GM18858 (cell line): Measurements from ENCODE around the gene ETHE1.
"Not testable (repeated sequence)": the region's sequence is repeated elsewhere in the genome, so short reads cannot be mapped to it uniquely, and the experiment has no call there.

Experiments used
- ATAC-seq: cut with Tn5 transposase; IDR thresholded peaks from one replicate; pipeline ENCODE4 v1.9.1; 2021; ENCODE audit not compliant: unreplicated experiment

Gene ETHE1

DNA sequence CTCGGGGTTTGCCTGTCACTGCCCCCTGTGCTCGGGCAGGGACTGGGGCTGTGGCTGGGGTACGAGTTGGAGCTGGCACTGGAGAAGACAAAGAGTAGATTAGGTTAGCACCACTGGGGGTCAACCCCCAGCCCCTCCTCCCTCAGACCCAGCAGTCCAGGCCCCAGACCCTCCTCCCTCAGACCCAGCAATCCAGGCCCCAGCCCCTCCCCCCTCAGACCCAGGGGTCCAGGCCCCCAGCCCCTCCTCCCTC, 25.1 kb upstream of the ETHE1 start:
- ATAC-seq: no peak

- no peak for ATAC-seq
Observed at GRCh38 chr19:43551399-43552197, 24.6 kb upstream of the ETHE1 start.

- ATAC-seq: no peak
Observed at GRCh38 chr19:43548706-43549105, 21.7 kb upstream of the ETHE1 start.

- not testable (repeated sequence) for ATAC-seq
Observed at GRCh38 chr19:43547926-43548325, 20.9 kb upstream of the ETHE1 start.

- no peak for ATAC-seq
Observed at GRCh38 chr19:43546581-43546980, 19.6 kb upstream of the ETHE1 start.

DNA sequence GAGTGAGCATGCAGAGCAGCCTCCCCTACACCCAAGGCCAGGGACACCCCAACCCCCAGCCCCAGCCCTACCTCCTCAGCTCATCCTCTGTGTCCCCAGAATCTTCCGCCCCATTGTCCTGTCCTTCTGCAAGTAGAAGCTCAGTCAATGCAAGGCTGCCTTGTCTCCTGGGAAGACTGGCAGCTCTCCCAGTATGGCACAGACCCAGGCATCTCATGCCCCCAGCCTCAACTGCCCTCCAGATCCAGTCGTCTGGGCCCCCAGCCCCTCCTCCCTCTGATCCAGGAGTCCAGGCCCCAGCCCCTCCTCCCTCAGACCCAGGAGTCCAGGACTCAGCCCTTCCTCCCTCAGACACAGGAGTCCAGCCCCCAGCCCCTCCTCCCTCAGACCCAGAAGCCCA, 19.0 kb upstream of the ETHE1 start:
- no peak for ATAC-seq

DNA sequence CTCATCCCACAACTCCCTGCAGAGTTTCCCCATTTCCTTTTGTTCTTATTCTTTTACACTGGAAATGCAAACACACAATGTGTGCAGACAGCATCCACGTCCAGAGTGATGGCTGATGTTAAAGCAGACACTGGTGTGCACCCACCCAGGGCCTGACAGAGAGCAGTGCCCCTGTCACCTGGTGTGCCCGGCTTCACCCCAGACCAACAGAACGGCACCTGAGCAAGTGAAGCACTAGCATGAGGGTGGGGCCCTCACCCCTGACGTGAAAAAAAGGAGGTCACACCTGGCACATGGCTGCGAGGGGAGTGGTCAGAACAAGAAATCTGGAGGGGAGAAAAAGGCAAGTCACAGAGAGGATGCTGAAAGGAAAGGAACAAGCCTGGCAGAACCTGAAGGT, 18.3 kb upstream of the ETHE1 start:
- no peak for ATAC-seq

DNA sequence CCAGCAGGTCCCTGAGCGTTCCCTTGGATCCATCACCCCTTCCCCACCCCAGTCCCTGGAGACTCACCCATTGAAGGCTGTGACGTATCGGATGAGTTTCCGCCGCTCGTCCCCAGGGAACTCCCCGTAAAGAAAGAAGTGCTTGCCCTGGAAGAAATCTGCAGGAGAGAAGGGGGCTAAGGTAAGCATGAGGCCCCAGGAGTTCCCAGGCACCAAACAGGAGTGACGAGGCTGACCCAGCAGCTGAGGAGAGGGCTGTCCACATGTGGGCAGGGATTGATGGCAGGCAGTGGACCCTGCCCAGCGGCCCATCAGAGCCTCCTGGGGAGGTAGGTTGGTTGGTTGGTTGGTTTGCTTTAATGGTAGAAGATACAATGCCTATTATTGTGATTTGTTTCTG, 17.1 kb upstream of the ETHE1 start:
- no peak for ATAC-seq

GRCh38 chr19:43541920-43542650, 15.1 kb upstream of the ETHE1 start:
- ATAC-seq: no peak

DNA sequence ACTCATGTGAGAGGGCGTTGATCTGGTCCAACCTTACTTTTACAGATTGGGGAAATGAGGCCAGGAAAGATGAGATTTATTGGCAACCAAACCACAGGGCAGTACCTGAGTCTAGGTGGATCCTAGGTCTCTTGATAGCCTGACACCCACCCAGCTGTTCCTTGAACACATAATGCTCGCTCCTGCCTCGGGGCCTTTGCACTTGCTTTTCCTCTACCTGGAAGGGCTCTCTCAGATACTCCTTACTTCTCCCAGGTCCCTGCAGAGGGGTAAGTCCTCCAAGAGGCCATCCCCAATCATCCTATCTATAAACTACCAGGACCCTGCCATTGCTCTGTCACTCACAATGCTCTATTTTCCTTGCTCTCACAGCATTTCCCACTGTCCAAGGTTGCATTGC, 13.4 kb upstream of the ETHE1 start:
- ATAC-seq: no peak

DNA sequence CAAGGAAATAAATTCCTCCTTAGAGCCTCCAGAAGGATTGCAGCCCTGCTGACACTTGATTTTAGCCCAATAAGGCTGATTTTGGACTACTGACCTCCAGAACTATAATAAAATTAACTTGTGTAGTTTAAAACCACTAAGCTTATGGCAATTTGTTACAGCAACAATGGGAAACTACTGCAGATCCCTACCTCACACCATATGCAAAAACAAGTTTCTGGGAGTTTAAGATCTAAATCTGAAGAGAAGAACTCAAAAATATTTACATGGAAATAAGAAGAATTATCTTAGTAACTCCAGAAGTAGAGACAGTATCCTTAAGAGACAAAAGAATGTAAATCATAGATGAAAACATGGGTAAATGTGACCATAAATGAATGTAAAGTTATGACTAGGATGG, 11.9 kb upstream of the ETHE1 start:
- ATAC-seq: no peak

- no peak for ATAC-seq
Observed at GRCh38 chr19:43534816-43535761, 8.1 kb upstream of the ETHE1 start.

GRCh38 chr19:43534305-43534815, 7.4 kb upstream of the ETHE1 start:
- no peak for ATAC-seq

DNA sequence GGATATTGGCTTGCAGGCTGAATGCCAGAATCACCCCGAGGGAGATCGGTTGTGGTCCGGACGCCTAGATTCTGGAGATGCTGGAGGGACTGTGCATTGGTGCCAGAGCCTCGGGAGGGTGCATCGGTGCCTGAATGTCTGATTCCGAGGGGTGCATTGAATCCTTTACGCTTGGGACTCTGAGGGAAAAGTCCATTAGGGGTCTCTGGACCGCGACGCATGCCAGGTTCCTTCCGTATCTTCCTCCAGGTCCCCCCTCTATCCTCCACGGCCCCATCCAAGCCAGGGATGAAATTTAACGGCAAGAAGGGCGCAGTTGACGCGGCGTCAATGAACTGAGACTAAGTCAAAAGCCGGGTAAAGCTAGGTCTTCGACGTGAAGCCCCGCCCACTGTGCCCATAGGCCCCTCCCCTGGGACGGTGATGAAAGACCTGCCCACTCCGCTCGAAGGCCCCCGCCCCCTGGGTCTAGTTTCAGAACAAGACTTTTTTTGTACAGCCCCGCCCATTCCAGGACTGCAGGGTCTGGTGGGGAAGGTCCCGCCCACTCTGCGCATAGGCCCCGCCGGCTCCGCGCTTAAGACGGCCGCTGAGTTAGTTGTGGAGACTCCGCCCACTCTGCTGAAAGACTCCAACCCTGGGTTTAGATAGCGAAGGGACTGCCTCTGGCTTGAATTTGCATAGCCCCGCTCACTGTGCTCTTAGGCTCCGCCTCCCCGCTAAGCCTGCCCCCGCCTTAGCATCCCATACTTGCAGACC, 6.7 kb upstream of the ETHE1 start:
- peak; percentile 38 for ATAC-seq

- peak; percentile 42 for ATAC-seq
Observed at GRCh38 chr19:43532962-43533545, 6.1 kb upstream of the ETHE1 start, which contains the start of gene ZNF575. Gene ZNF575, plus strand, starts transcription at chr19:43533188. Its CDS starts 1,235 bp downstream, at chr19:43534423.

DNA sequence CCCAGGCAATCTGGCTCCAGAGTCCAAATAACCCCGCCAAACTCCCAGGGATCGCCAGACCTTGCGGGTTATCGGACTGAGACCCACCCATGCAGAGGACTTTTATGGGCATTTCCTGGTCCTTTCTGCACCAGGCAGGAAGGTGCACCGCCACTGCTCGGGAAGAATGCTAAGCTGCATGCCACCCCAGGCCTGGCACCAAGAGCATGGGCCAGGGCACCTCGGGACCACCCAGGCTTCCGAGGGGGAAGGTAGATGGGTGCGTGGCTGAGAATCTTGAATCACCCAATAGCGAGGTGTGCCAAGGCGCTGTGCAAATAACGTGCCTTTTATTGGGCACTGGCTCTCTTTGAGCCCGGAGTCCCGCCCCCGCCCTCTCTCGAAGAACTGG, 5.6 kb upstream of the ETHE1 start:
- ATAC-seq: peak; percentile 12

DNA sequence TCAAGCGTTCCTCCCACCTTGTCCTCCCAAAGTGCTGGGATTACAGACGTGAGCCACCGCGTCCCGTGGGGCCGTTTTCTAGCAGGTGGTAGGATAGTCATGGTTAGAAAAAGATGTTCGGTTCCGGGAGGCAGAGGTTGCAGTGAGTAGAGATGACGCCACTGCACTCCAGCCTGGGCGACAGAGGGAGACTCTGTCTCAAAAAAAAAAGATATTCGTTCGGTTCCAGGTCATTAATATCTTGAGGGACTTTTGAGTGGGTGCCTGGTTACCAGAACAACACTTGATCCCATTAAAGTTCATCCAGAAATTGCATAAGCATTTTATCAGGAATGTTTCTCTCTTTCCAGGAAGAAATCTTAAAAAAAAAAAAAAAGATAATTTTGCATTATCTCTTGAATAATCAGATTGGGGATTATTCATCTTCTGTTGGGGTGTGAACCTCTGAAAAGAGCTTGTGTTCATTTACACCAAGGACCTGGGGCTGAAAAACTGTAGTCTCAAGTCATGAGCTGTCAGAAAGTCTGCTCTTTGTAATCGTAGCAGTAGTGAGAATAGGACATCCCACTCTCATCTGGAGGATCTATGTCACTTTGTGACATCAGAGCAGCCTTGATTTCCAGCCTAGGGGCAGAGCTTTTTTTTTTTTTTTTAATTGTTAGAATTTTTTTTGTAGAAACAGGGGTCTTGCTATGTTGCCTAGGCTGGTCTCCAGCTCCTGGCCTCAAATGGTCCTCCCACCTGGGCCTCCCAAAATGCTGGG, 1.0 kb upstream of the ETHE1 start:
- ATAC-seq: no peak

DNA sequence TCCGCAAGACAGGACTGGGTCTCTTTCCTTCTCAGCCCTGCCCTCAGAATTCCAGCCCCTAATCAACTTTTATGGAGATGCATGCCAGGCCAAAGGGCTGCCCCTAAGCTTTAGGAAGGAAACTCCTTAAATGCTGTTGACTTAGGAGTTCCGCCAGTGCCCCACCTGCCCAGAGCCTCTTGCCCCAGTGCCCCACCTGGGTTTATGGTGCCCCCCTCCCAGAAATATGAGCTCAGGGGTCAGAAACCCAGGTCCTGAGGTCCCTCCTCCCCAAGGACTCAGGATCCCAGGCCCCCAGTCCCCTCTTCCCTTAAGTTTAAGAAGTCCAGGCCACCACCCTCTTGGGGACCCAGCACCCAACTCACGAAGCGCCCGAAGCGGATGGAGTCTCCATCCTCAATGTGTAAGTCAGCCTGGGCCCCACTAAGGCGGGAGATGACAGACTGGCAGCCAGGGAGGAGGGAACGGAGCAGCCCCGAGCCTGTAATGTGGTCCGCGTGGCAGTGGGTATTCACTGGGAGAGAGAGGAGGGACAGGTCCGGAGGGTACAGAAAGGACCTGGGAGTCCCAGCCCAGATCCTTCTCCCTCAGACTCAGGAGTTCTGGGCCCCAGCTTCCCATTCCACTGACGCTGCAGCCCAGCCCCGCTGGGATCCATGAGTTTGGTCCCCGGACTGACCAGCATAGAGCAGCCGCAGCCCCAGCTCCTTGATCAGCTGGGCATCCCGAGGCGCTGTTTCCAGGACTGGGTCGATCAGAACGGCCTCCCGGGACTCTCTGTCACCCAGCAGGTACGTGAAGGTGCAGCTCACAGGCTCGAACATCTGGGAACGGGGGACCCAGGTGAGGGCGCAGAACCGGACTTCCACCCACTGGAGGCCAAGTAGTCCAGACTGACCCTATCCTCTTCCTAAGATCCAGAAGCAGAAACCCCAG, 897 bp downstream of the ETHE1 start:
- no peak for ATAC-seq
